Kidney tubule cell (primary cell): ENCODE measurements around the gene HNRNPM.

Source experiments
- DNase-seq: peaks from one replicate; pipeline ENCODE4 v3.0.0-alpha.2; 2018; ENCODE audit warnings: low spot score

HNRNPM gene

DNA sequence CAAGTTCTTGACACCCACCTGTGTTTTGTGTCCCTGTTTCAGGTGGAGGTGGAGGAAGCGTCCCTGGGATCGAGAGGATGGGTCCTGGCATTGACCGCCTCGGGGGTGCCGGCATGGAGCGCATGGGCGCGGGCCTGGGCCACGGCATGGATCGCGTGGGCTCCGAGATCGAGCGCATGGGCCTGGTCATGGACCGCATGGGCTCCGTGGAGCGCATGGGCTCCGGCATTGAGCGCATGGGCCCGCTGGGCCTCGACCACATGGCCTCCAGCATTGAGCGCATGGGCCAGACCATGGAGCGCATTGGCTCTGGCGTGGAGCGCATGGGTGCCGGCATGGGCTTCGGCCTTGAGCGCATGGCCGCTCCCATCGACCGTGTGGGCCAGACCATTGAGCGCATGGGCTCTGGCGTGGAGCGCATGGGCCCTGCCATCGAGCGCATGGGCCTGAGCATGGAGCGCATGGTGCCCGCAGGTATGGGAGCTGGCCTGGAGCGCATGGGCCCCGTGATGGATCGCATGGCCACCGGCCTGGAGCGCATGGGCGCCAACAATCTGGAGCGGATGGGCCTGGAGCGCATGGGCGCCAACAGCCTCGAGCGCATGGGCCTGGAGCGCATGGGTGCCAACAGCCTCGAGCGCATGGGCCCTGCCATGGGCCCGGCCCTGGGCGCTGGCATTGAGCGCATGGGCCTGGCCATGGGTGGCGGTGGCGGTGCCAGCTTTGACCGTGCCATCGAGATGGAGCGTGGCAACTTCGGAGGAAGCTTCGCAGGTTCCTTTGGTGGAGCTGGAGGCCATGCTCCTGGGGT lies 41.0 kb downstream of the HNRNPM start:
- DNase-seq = no peak

DNA sequence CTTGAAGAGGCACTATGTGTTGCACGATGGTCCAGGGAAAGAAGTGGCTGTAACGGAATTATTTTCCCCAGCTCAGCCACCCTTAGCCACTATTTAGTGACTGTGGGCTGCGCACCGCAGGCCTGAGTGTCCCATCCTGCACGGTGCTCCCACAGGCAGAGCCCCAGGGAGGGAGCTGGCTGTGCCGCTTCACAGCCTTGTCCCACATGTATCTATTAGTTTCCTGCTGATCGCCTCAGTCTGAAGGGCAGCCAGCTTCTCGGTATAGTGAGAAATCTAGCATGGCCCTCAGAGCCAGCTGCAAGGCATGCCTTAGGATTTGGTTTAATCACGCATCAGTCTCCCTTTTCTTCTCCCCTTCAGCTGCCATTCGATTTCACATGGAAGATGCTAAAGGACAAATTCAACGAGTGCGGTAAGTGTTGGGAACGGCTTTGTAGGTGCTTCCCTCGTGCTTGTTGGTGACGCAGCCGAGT lies 41.9 kb downstream of the HNRNPM start:
- no peak for DNase-seq

DNA sequence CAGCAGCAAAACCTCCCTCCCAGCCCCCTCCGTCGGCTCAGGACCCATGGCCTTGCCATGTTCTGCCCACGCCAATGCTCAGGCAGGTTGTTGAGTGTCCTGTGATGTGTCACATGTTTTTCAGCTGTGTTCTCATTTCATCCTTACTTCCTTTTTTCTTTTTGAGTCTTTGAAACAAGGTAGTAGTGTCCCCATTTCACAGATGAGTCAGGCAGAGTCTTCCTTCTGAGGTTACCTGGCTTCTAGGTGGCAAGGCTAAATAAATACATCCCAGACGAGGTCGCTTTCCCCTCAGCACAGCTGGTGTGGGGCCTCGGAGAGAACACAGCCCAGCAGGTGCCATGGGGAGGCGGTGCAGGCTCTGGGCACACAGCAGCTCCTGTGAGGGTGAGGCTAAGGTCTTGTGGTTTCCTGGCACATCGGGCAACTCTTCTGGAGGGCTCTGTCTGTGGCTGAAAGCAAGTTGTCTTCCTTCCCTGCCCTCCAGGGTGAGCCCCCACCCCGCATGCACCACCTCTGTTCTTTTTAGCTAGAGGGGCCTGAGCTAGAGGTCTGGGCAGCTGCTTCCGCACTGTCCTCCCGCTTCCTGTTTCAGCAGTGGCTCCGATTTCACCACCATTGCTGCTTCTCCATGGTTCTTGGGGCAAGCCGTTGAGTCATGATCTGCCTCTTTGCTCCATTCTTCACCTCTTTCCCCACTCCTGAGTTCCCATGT lies 42.5 kb downstream of the HNRNPM start:
- no peak for DNase-seq

DNA sequence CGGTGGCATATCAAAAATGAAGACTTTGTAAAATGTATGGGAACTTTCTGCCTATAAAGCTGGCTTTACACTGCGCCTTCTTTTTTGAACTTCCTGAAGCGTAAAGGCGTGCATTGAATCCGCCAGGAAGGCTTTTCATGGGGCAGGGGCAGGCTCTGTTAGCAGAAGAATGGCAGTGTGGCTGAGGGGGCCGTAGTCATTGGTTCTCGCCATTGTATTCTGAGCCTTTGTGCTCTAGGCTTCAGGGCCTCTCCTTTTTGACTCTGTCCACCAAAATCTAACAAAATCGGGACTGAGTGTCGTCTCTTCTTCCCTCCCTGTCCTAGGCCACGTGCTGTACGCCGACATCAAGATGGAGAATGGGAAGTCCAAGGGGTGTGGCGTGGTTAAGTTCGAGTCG lies 43.6 kb downstream of the HNRNPM start:
- no peak for DNase-seq

DNA sequence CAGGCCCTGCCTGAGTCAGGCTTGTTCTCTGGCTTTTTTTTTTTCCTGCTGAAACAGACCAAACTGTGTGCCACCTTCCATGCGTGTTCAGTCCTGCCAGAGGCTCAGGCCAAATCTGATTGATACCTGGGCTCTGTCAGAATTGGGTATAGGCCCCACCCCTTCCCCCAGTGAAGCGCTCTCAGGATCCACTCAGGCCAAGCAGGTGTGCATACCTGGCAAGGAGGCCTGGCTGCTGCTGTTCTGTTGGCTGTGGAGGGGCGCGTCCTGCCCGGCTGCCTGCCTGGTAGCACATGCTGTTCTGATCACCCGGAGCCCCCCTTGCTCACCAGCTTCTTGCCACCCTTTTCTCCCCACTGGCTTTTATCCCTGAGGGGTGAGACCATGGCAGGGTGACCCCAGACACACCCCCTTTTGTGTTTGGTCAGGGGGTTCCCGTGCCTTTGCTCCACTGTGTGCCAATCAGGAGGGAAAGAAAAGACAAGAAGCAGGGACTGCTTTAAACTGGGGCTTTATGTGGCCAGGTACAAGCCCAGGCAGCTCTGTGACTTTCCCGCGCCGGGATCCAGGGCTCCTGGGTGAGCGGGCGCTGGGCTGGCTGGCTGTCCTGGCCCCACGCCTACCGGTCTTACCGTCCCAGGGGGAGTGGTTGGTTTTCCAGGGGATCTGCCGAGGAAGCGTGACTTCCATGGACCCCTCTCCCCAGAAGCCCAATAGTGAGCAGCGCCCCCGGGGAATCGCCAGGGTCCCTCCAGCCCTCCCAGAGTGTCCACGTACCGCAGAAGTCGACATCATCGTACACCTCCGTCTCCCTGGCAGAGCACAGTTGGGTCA lies 45.0 kb downstream of the HNRNPM start:
- no peak for DNase-seq

DNA sequence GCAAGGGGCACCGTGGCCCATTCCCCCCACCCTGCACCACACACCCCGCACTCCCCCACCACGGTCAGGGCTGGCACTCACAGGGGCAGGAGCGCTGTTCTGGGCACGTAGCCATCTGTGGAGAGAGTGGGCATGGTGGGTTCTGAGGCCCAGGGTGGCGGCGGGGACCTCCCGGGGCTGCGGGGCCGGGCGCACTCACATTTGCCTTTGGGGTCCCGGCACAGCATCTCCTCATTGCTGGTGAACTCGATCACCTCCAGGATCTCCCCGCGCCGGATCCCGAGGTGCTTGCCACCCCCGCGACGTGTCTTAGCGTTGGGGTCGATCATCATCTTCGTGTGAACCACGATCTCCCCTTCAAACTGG lies 45.6 kb downstream of the HNRNPM start:
- DNase-seq = no peak

DNA sequence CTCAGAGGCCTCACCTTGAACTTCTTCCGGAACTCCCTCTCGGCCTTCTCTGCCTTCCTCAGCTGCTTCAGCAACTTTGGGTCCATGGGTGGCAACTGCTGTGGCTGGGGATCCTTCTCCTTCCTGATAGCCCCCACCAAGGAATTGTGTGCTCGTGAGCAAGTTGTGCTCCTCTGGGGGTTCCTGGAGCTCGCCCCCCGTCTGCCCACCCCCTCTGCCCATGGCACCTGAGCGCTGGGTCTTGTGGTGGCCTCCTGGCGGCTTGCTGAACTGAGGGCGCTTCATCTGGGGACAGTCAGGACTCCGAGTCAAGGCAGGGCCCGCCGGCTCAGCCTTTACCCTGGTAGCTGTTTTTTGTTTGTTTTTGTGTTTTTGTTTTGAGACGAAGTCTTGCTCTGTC lies 46.1 kb downstream of the HNRNPM start:
- no peak for DNase-seq

DNA sequence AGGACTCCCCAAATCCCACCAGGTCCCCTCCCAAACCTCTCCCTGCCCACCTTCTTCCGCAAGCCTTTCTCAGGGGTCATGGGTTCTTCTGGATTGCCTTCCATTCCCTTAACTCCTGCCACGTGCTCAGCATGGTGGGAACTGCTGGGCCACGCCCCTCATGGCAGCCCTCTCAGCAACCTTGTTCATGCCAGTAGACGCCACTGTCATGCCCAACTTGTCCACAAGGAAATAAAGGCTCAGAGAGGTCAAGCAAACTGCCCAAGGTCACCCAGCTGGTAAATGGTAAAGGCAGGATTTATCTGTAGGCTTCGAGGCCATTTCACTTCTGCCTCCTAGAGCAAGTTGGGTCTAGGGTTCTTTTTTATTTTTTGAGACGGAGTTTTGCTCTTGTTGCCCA lies 46.8 kb downstream of the HNRNPM start:
- DNase-seq = no peak

DNA sequence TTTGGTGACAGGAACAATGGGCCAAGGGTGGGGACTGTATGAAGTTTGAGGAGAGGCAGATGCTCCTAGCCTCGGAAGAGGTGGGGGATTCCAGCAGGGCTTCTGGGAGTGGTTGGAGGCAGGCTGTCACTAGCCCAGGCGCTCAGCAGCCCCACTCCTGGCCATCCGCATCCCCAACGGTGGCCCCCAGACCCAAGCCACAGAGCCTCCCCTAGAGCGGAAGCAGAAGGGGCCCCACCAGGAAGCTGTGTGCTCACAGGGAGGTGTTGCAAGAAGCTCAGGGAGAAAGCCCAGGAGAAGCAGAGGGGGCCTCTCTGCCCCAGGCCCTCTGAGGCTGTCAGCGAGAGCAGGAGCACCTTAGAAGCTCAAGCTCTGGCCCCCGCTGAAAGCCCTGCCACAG lies 49.4 kb downstream of the HNRNPM start:
- DNase-seq = no peak

DNA sequence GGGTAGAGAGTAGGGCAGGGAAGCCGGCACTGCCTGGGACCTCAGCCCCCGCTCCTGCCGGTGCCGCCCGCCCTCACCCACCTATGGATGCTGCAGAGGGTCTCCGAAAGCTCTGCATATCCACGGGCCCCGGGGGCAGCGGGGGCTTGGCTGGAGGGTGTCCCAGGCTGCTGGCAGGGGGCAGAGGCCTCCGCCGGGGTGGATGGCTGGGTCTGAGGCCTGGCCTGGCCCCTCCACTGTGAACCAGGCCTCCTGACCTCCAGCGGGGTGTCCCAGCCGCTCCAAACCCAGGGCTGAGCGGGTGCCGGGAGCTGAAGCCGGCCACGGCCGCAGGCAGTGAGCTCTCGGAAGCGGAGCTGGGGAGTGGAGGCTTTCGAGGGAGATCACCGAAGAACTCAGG lies 53.5 kb downstream of the HNRNPM start:
- DNase-seq = no peak

DNA sequence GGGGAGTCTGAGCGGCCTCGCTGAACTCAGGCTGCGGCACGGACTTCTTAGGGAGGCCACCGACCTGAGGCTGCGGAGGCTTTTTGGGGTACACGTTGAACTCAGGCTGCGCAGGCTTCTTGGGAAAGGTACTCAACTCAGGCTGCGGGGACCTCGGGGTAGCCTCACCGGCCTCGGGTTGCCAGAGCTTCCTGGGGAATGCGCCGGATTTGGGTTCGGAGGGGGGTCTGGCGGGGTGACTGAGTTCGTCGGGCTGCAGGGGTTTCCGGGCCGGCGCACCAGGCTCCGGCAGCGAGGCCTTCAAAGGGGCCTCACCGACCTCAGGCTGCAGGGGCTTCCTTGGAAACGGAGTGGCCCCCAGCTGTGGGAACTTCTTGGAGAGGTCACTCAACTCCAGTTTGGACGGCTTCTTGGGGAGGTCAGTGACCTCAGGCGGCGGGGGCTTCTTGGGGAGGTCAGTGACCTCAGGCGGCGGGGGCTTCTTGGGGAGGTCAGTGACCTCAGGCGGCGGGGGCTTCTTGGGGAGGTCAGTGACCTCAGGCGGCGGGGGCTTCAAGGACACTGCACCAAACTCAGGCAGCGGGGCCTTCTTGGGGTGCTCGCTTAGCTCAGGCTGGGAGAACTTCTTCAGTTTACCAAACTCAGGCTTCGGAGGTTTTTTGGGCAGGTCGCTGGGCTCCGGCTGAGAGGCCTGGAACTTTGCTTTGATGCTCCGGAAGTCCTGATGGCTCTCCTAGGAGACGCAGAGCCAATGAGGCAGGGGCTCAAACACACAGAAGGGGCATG lies 54.5 kb downstream of the HNRNPM start:
- DNase-seq = no peak

DNA sequence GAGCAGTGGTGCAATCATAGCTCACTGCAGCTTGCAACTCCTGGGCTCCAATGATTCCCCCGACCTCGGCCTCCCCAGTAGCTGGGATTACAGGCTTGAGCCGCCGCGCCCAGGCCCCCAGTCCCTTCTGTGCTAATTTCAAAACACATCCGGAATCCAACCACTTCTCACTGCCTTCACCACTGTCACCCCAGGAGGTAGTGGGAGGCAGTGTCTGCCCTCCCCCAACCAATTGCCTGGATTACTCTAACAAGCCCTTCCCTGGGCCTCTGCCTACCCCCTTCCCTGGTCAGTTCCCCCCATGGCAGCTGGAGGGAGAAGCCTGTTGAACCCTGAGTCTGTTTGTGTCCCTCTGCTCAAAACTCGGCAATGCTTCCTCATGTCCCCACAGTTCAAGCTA lies 55.4 kb downstream of the HNRNPM start:
- DNase-seq = no peak

DNA sequence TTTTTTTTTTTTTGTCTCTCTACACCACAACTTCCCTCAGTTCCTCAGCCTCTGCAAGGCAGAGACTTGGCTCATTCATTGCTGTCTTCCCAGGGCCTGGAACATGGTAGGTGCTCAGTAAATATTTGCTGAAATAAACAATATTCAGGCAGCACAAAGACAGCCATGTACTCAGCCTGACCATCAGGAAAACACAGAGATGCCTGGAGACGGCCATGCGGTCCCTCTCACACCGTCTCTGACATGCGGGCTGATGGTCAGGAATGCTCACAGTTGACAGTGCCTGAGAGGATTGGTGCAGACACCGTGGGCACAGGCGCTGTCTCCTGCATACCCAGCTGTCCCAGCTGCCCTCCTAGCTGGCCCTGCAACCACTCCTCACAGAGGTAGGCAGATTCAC lies 56.7 kb downstream of the HNRNPM start:
- no peak for DNase-seq

DNA sequence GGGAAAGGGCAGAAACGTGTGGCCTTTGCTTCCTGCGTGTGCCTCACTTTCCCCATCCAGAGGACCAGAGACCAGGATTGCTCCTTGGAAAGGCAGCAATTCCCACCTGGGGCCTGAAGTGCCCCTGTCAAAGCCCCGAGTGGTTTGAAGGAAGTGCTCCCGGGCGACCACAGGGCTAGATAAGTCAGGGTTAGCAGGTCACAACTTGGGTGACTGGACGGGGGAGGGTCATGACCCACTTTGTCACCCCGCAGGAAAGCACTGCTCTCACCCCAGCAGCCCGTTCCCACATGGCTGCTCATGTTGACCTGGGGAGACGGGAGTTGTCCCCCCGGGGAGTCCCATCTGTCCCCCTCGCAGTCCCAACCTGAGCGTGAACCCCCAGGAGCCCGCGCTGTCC lies 57.2 kb downstream of the HNRNPM start:
- DNase-seq = no peak

DNA sequence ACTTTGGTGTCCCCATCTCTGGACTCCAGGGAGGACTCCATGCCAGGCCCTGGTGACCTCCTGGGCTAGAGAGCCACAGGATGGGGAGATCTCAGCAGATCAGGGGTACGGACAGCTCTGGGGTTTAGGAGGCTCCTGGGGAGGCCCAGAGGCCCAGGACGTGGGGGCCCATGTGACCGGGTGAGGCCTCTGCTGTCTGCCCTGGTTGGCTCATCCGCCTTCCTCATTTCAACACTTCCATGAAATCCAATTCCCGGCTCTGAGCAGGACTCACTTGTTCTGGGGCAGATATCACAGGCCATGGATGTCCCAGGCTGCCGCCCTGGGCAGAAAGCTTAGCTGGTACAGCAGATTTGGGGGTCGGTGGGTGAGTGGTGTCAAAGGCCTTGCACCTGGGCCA lies 58.7 kb downstream of the HNRNPM start:
- no peak for DNase-seq

DNA sequence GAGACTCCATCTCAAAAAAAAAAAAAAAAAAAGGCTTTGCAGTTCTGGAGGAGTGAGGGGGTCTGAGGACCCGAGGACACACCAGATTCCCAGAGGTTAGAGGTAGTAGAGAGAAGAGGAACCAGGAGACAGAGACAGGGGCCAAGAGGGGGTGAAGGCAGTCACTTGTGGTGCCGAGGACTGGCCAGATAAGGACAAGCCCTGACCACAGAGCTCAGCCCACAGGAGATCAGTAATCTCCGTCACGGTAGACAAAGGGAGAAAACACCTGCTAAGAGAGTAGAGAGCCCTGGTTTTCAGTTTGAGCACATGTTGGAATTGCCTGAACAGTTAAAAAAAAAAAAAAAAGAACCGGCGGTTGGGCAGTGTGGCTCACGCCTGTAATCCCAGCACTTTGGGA lies 59.4 kb downstream of the HNRNPM start:
- DNase-seq = no peak

DNA sequence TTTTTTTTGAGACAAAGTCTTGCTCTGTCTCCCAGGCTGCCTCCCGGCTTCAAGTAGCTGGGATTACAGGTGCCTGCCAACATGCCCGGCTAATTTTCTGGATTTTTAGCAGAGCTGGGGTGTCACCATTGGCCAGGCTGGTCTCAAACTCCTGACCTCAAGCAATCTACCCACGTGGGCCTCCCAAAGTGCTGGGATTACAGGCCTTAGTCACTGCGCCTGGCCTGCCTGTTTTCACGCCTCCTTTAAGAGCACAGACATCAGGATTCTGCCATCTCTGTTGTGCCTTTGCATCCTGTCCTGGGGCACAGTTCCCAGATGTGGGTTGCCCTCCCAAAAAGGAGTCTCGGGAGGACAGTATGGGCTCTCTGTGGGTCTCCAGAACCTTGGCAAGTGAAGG lies 60.1 kb downstream of the HNRNPM start:
- DNase-seq = no peak

DNA sequence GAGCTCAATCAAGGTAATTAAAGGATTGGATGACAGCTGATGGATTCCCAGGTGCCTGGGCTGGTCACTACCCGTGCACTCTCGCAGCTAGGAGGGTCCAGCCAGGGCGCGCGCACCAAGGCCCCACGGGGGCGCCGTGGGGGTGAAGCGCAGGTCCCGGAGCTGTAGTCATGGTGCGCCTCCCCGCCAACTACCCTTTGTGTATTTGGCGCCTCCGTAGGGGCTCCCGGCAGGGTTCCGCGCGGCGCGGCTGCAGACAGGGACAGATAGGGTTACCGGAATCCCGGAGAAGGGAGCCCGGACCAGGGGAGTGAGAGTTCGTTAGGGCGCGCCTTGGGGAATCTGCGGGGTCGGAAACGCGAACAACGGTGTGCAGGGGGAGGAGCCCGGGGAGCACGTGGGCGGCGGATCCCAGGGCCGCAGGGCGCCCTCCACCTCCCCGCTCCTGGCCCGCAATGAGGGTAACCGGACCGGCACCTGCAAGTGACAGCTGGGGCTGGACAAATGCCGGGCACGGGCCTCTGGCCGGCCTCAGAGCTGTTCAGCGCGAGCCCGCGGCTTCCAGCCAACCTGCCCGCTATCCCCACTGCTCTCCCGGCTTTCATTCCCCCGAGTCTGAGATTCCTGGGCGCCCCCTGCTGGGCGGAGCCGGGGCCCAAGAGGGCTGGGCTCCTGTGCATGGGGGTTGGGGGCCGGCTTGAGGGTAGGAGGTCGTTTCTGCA lies 61.1 kb downstream of the HNRNPM start:
- DNase-seq = peak; percentile 72

DNA sequence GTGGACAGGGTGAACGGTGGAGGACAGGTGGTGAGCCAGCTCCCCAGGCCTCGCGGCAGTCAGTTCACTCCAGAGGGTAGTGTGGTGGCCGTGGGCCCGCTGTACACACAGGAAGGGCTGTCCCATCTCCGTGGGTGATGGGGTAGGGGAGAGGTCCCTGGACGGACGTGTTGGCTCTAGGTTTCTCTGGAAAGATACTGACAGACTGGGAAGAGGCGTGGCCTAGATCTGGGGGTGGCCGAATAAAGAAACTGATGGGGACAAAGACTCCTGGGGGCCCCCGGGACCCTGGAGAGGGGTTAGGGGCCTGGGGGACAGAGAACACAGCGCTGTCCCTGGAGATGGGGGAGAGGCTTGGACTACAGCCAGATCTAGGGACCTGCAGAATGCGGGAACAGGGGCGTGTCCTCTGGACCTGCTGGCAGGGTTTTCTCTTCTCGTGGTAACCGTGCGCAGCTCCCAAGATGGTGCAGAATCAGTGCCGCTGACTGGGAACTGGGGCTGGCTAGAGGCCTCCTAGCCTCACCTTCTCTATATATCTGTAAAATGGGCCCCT lies 61.7 kb downstream of the HNRNPM start:
- no peak for DNase-seq

DNA sequence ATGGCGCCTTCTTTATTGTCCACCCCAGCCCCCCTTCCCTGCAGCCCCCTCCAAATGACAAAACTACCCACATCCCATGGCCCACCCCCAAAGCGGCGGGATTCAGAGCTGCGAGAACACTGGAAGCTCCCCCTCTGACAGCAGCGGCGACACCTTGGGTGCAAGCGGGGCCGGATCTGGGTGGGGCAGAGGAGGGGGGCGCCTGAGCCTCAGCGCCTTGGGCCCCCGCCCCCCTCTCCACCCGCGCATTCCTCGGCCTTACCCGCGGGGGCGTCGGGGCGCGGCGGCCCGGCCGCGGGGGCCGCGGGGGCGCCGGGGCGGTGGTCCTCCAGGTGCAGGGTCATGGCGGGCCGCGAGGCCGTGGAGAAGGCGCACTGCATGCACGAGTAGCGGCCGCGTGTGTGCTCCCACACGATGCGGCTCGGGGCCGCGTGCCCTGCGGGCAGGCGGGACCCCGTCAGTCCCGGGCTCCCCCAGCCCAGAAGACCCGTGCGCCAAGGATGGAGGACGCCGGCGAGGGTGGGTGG lies 65.9 kb downstream of the HNRNPM start:
- no peak for DNase-seq
